ENCODE results near the gene SETDB1. TPM values are rescaled to one million over a fixed set of nuclear protein-coding genes. Genes with fewer than 3 reads are reported as not detected.

Gene SETDB1
- total and polyA plus RNA-seq, 2 of the 13 experiments (the other 11 are each of a cell fraction or from before 2014, with no cell fraction given) = 33.1 to 34.6 TPM

DNA sequence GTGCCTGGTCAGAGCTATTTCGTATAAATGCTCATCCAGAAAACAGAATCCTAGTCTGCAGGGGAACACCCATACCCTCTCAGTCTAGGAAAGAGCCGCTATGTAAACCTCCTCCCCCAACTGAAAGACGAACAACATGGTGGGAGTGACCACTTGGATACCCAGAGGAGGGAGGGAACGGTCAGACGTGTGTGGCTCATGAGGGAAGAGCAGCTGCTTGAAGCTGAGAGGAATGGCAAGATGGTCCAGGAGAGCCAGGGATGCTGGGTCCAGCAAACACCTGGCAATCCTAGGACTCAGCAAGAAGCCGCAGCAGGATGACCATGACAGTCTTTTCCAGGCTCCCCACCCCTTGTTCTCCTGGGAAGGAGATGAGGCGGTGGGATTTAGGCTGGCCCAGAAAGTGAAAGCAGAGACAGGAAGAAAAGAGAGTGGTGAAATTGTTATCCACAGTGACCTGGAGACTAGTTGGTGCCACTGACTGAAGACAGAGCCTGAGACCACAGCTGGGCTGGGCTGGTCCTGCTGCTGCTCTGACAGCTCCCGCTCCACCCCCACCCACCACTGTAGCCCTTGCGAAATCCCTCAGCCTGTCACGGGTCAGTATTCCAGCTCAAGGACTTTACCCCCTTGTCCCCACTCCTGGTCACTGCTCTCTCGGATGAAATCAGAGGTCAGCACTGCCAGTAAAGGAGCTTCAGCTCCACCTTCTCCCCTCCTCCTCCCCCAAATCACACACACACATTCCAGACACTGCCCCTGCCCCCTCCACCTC is 44.8 kb downstream of the SETDB1 start (continued):
- TF ChIP-seq U2AF2 (IDR thresholded peaks at IDR 0.05; ENCODE audit: low read depth, low read length) = no peak
- 0 out of 2 replicates have a peak, but pooled peaks have one; percentile 58 for TF ChIP-seq ZFP1 (CRISPR knock-in tag; IDR thresholded peaks at IDR 0.05)
- TF ChIP-seq, protein P1, sequence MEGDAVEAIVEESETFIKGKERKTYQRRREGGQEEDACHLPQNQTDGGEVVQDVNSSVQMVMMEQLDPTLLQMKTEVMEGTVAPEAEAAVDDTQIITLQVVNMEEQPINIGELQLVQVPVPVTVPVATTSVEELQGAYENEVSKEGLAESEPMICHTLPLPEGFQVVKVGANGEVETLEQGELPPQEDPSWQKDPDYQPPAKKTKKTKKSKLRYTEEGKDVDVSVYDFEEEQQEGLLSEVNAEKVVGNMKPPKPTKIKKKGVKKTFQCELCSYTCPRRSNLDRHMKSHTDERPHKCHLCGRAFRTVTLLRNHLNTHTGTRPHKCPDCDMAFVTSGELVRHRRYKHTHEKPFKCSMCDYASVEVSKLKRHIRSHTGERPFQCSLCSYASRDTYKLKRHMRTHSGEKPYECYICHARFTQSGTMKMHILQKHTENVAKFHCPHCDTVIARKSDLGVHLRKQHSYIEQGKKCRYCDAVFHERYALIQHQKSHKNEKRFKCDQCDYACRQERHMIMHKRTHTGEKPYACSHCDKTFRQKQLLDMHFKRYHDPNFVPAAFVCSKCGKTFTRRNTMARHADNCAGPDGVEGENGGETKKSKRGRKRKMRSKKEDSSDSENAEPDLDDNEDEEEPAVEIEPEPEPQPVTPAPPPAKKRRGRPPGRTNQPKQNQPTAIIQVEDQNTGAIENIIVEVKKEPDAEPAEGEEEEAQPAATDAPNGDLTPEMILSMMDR (CRISPR knock-in tag; IDR thresholded peaks at IDR 0.05) = peak; percentile 31
- TF ChIP-seq SMAD3 (CRISPR knock-in tag; IDR thresholded peaks at IDR 0.05) = peak; percentile 89
- peak; percentile 98 for TF ChIP-seq GFI1 (CRISPR knock-in tag; IDR thresholded peaks at IDR 0.05; ENCODE audit: borderline replicate concordance)
- TF ChIP-seq ZNF350 (CRISPR knock-in tag; IDR thresholded peaks at IDR 0.05; ENCODE audit: borderline replicate concordance, low read depth) = peak; percentile 86
- TF ChIP-seq, protein P2, sequence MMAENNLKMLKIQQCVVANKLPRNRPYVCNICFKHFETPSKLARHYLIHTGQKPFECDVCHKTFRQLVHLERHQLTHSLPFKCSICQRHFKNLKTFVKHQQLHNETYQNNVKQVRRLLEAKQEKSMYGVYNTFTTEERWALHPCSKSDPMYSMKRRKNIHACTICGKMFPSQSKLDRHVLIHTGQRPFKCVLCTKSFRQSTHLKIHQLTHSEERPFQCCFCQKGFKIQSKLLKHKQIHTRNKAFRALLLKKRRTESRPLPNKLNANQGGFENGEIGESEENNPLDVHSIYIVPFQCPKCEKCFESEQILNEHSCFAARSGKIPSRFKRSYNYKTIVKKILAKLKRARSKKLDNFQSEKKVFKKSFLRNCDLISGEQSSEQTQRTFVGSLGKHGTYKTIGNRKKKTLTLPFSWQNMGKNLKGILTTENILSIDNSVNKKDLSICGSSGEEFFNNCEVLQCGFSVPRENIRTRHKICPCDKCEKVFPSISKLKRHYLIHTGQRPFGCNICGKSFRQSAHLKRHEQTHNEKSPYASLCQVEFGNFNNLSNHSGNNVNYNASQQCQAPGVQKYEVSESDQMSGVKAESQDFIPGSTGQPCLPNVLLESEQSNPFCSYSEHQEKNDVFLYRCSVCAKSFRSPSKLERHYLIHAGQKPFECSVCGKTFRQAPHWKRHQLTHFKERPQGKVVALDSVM (CRISPR knock-in tag; IDR thresholded peaks at IDR 0.05) = 0 out of 2 replicates have a peak, but pooled peaks have one; percentile 25
- TF ChIP-seq, protein P3, sequence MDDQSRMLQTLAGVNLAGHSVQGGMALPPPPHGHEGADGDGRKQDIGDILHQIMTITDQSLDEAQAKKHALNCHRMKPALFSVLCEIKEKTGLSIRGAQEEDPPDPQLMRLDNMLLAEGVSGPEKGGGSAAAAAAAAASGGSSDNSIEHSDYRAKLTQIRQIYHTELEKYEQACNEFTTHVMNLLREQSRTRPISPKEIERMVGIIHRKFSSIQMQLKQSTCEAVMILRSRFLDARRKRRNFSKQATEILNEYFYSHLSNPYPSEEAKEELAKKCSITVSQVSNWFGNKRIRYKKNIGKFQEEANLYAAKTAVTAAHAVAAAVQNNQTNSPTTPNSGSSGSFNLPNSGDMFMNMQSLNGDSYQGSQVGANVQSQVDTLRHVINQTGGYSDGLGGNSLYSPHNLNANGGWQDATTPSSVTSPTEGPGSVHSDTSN (CRISPR knock-in tag; IDR thresholded peaks at IDR 0.05; ENCODE audit: borderline replicate concordance) = no peak
- TF ChIP-seq ZFAT (CRISPR knock-in tag; conservative IDR thresholded peaks at IDR 0.05) = no peak
- TF ChIP-seq ZNF619 (CRISPR knock-in tag; IDR thresholded peaks at IDR 0.05) = no peak; the same call in 1 of the 2 replicates
- TF ChIP-seq ZNF446 (CRISPR knock-in tag; IDR thresholded peaks at IDR 0.05) = no peak
- TF ChIP-seq HNRNPK (IDR thresholded peaks at IDR 0.05; ENCODE audit: low read depth, low read length, poor library complexity, severe bottlenecking) = peak; percentile 35
- peak; percentile 27 for TF ChIP-seq ZNF12 (CRISPR knock-in tag; IDR thresholded peaks at IDR 0.05)
- peak; percentile 27; the same call in 1 of the 2 replicates for TF ChIP-seq FOXC1 (CRISPR knock-in tag; IDR thresholded peaks at IDR 0.05; ENCODE audit: borderline replicate concordance)
- TF ChIP-seq, protein P4, sequence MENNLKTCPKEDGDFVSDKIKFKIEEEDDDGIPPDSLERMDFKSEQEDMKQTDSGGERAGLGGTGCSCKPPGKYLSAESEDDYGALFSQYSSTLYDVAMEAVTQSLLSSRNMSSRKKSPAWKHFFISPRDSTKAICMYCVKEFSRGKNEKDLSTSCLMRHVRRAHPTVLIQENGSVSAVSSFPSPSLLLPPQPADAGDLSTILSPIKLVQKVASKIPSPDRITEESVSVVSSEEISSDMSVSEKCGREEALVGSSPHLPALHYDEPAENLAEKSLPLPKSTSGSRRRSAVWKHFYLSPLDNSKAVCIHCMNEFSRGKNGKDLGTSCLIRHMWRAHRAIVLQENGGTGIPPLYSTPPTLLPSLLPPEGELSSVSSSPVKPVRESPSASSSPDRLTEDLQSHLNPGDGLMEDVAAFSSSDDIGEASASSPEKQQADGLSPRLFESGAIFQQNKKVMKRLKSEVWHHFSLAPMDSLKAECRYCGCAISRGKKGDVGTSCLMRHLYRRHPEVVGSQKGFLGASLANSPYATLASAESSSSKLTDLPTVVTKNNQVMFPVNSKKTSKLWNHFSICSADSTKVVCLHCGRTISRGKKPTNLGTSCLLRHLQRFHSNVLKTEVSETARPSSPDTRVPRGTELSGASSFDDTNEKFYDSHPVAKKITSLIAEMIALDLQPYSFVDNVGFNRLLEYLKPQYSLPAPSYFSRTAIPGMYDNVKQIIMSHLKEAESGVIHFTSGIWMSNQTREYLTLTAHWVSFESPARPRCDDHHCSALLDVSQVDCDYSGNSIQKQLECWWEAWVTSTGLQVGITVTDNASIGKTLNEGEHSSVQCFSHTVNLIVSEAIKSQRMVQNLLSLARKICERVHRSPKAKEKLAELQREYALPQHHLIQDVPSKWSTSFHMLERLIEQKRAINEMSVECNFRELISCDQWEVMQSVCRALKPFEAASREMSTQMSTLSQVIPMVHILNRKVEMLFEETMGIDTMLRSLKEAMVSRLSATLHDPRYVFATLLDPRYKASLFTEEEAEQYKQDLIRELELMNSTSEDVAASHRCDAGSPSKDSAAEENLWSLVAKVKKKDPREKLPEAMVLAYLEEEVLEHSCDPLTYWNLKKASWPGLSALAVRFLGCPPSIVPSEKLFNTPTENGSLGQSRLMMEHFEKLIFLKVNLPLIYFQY (CRISPR knock-in tag; IDR thresholded peaks at IDR 0.05; ENCODE audit: borderline replicate concordance) = peak; percentile 44; the same call in 1 of the 2 replicates
- TF ChIP-seq KMT2B (CRISPR knock-in tag; IDR thresholded peaks at IDR 0.05) = no peak
- TF ChIP-seq ZNF274 (CRISPR knock-in tag; IDR thresholded peaks at IDR 0.05) = no peak
- no peak for TF ChIP-seq SETDB1 (CRISPR knock-in tag; IDR thresholded peaks at IDR 0.05; ENCODE audit: borderline replicate concordance)
- TF ChIP-seq STAG1 (CRISPR knock-in tag; IDR thresholded peaks at IDR 0.05) = 0 out of 2 replicates have a peak, but pooled peaks have one; percentile 12
- no peak for TF ChIP-seq ZNF256 (CRISPR knock-in tag; conservative IDR thresholded peaks at IDR 0.05)
- TF ChIP-seq ZSCAN25 (CRISPR knock-in tag; IDR thresholded peaks at IDR 0.05) = peak; percentile 83
